H1 (cell line): ENCODE results near the gene PAX7. TPM values are rescaled to one million over a fixed set of nuclear protein-coding genes. Genes with fewer than 3 reads are reported as not detected.

Experiments
- CTCF ChIA-PET: fragments of 300-600 bp; sonication (Branson Sonifier 250); formaldehyde crosslinking; loops from one replicate; lab custom pipeline; 2021; ENCODE audit not compliant: partially characterized antibody; lab: Charles Lee
- POLR2A ChIA-PET: fragments of 300-600 bp; sonication (Branson Sonifier 250); formaldehyde crosslinking; loops from one replicate; lab custom pipeline; 2021; ENCODE audit warnings: inconsistent platforms; ENCODE audit not compliant: partially characterized antibody; lab: Charles Lee
- DNase-seq, 2 experiments: peaks; one replicate each; pipeline versions ENCODE4 v3.0.0 to v3.0.0-alpha.2; 2010 to 2022; ENCODE audit warnings: low spot score in 2 of 2, low read depth in 1 of 2, mixed read lengths in 1 of 2
- FAIRE-seq: peaks from 2 replicates; lab custom pipeline; 2011; peaks lifted over from hg19 to GRCh38; lab: Jason Lieb, UNC
- H2AFZ ChIP-seq: 2 replicates; pipeline ENCODE4 v1.8.1; 2012; ENCODE audit warnings: low read length, inconsistent platforms
- H2AK5ac ChIP-seq: 2 replicates; pipeline ENCODE4 v1.6.1; 2013; ENCODE audit warnings: low read depth, low read length
- H2BK120ac ChIP-seq: replicated peaks from 2 replicates; pipeline ENCODE3; 2013; ENCODE audit warnings: low read depth, low read length, inconsistent platforms
- H2BK12ac ChIP-seq: 2 replicates; pipeline ENCODE4 v1.6.1; 2013; ENCODE audit warnings: low read depth, low read length
- H2BK15ac ChIP-seq: 2 replicates; pipeline ENCODE4 v1.6.1; 2013; ENCODE audit warnings: low read length
- H2BK20ac ChIP-seq: 2 replicates; pipeline ENCODE4 v1.6.1; 2013; ENCODE audit warnings: low read length
- H2BK5ac ChIP-seq: 2 replicates; pipeline ENCODE4 v1.6.1; 2013; ENCODE audit warnings: low read depth, low read length
- H3K14ac ChIP-seq: 2 replicates; pipeline ENCODE4 v1.6.1; 2013; ENCODE audit warnings: inconsistent platforms; ENCODE audit not compliant: insufficient read length
- H3K18ac ChIP-seq: 2 replicates; pipeline ENCODE4 v1.6.1; 2013; ENCODE audit warnings: low read length; ENCODE audit errors: extremely low read depth
- H3K23ac ChIP-seq: 2 replicates; pipeline ENCODE4 v1.6.1; 2013; ENCODE audit warnings: inconsistent platforms; ENCODE audit not compliant: insufficient read length
- H3K23me2 ChIP-seq: 2 replicates; pipeline ENCODE4 v1.6.1; 2013; ENCODE audit warnings: low read depth, low read length
- H3K27ac ChIP-seq: 2 replicates; pipeline ENCODE4 v1.6.1; 2011; ENCODE audit warnings: low read depth, low read length, inconsistent platforms
- H3K27me3 ChIP-seq, 4 experiments: replicated peaks in 1 of 4; 1 replicate in 1 of 4; 2 replicates in 3 of 4; pipeline versions ENCODE4 v1.6.1 to v1.8.1; 2011 to 2013; ENCODE audit warnings: low read length in 3 of 4, mild to moderate bottlenecking in 3 of 4, inconsistent platforms in 2 of 4, mixed read lengths in 2 of 4, moderate library complexity in 1 of 4; ENCODE audit not compliant: control insufficient read depth in 3 of 4, insufficient read depth in 3 of 4; ENCODE audit errors: extremely low read depth in 1 of 4
- H3K36me3 ChIP-seq, 4 experiments: 2 replicates each; pipeline versions ENCODE4 v1.6.1 to v1.8.1; 2011 to 2013; ENCODE audit warnings: mild to moderate bottlenecking in 4 of 4, low read length in 3 of 4, moderate library complexity in 2 of 4, control low read depth in 1 of 4, inconsistent platforms in 1 of 4; ENCODE audit not compliant: insufficient read depth in 4 of 4, control insufficient read depth in 2 of 4
- H3K4ac ChIP-seq: replicated peaks from 2 replicates; pipeline ENCODE3; 2013; ENCODE audit warnings: low read length, low read depth, mixed read lengths, inconsistent platforms; ENCODE audit not compliant: insufficient read length
- H3K4me1 ChIP-seq, 4 experiments: replicated peaks in 1 of 4; 1 replicate in 1 of 4; 2 replicates in 3 of 4; pipeline versions ENCODE4 v1.6.1 to v1.8.1; 2011 to 2013; ENCODE audit warnings: low read length in 3 of 4, inconsistent platforms in 2 of 4, mixed read lengths in 1 of 4; ENCODE audit not compliant: insufficient read depth in 4 of 4, control insufficient read depth in 3 of 4
- H3K4me2 ChIP-seq, 2 experiments: 2 replicates each; pipeline versions ENCODE4 v1.6.1 to v1.8.1; 2011 to 2013; ENCODE audit warnings: low read depth in 2 of 2, low read length in 2 of 2, control low read depth in 1 of 2, inconsistent platforms in 1 of 2, mild to moderate bottlenecking in 1 of 2; ENCODE audit not compliant: insufficient read depth in 1 of 2
- H3K4me3 ChIP-seq, 4 experiments: fragments of 200-600, 300-600 bp in 1 of 4; sonication (generic), shearing (Covaris generic), sonication (Bioruptor Twin) in 1 of 4; 2 replicates each; pipeline versions ENCODE4 v1.5.1 to v1.8.1; 2011 to 2016; ENCODE audit warnings: low read length in 4 of 4, low read depth in 3 of 4, control low read depth in 2 of 4, inconsistent platforms in 2 of 4, mild to moderate bottlenecking in 2 of 4, mixed read lengths in 1 of 4, moderate library complexity in 1 of 4; ENCODE audit not compliant: insufficient read depth in 2 of 4; ENCODE audit errors: extremely low read depth in 1 of 4
- H3K56ac ChIP-seq: replicated peaks from 2 replicates; pipeline ENCODE3; 2013; ENCODE audit warnings: low read depth, mild to moderate bottlenecking, mixed read lengths, low read length, inconsistent platforms; ENCODE audit not compliant: insufficient read length
- H3K79me1 ChIP-seq: 2 replicates; pipeline ENCODE4 v1.6.1; 2013; ENCODE audit warnings: low read depth, low read length, control low read depth
- H3K79me2 ChIP-seq, 2 experiments: 2 replicates each; pipeline versions ENCODE4 v1.6.1 to v1.8.1; 2012 to 2013; ENCODE audit warnings: low read length in 2 of 2, mild to moderate bottlenecking in 2 of 2, inconsistent platforms in 1 of 2; ENCODE audit not compliant: insufficient read depth in 2 of 2, control insufficient read depth in 1 of 2
- H3K9ac ChIP-seq, 4 experiments: replicated peaks in 1 of 4; 1 replicate in 1 of 4; 2 replicates in 3 of 4; pipeline versions ENCODE4 v1.6.1 to v1.8.1; 2011 to 2013; ENCODE audit warnings: low read depth in 3 of 4, low read length in 3 of 4, control low read depth in 2 of 4, mild to moderate bottlenecking in 2 of 4, moderate library complexity in 2 of 4, inconsistent platforms in 1 of 4; ENCODE audit errors: extremely low read depth in 1 of 4
- H3K9me3 ChIP-seq, 2 experiments: 2 replicates each; pipeline versions ENCODE4 v1.6.1 to v1.8.1; 2012 to 2013; ENCODE audit warnings: mild to moderate bottlenecking in 2 of 2, moderate library complexity in 2 of 2, control low read depth in 1 of 2, inconsistent platforms in 1 of 2, low read depth in 1 of 2, low read length in 1 of 2, mixed read lengths in 1 of 2; ENCODE audit not compliant: insufficient read depth in 2 of 2
- H4K20me1 ChIP-seq, 2 experiments: replicated peaks in 1 of 2; 2 replicates each; pipeline versions ENCODE3 to v1.8.1; 2011 to 2013; ENCODE audit warnings: inconsistent platforms in 2 of 2, low read length in 2 of 2, mild to moderate bottlenecking in 1 of 2; ENCODE audit not compliant: insufficient read depth in 2 of 2, control insufficient read depth in 1 of 2
- H4K5ac ChIP-seq: 2 replicates; pipeline ENCODE4 v1.6.1; 2013; ENCODE audit warnings: low read length, low read depth, mixed read lengths, inconsistent platforms; ENCODE audit not compliant: insufficient read length
- H4K8ac ChIP-seq: 2 replicates; pipeline ENCODE4 v1.8.0; 2013; ENCODE audit warnings: mild to moderate bottlenecking, moderate library complexity, low read length, inconsistent platforms; ENCODE audit not compliant: insufficient read depth; ENCODE audit errors: extremely low read depth
- H4K91ac ChIP-seq: replicated peaks from 2 replicates; pipeline ENCODE3; 2013; ENCODE audit warnings: low read length, mixed read lengths, inconsistent platforms; ENCODE audit not compliant: insufficient read length
- BRCA1 ChIP-seq: IDR thresholded peaks from 2 replicates; pipeline ENCODE4 v1.6.1; 2012; ENCODE audit warnings: low read depth, low read length, improper control_type of control experiment
- CBX5 ChIP-seq: fragments of 300-800, 300-1000 bp; sonication (generic); IDR thresholded peaks from 2 replicates; pipeline ENCODE4 v1.7.1; 2016; ENCODE audit warnings: antibody characterized with exemption, low read length, low read depth
- CHD1 ChIP-seq: IDR thresholded peaks from 2 replicates; pipeline ENCODE4 v1.6.1; 2012; ENCODE audit warnings: low read depth, low read length, improper control_type of control experiment
- CHD2 ChIP-seq: IDR thresholded peaks from 2 replicates; pipeline ENCODE4 v1.6.1; 2012; ENCODE audit warnings: low read length, improper control_type of control experiment
- FOSL1 ChIP-seq: IDR thresholded peaks from 2 replicates; pipeline ENCODE4 v1.6.1; 2011; ENCODE audit warnings: mild to moderate bottlenecking, low read depth, low read length, moderate library complexity; ENCODE audit not compliant: insufficient read depth
- MAFK ChIP-seq: IDR thresholded peaks from 2 replicates; pipeline ENCODE4 v1.6.1; 2012; ENCODE audit warnings: low read depth, mild to moderate bottlenecking, improper control_type of control experiment, low read length
- RBBP5 ChIP-seq: IDR thresholded peaks from 2 replicates; pipeline ENCODE4 v1.7.1; 2012; ENCODE audit warnings: low read depth, mild to moderate bottlenecking, inconsistent platforms, low read length, moderate library complexity, borderline replicate concordance
- RFX5 ChIP-seq: IDR thresholded peaks from 2 replicates; pipeline ENCODE4 v1.6.1; 2011; ENCODE audit warnings: low read depth, low read length, improper control_type of control experiment, borderline replicate concordance
- SP1 ChIP-seq: IDR thresholded peaks from 2 replicates; pipeline ENCODE4 v1.6.1; 2011; ENCODE audit warnings: low read depth, low read length
- SP2 ChIP-seq: IDR thresholded peaks from 2 replicates; pipeline ENCODE4 v1.6.1; 2012; ENCODE audit warnings: mild to moderate bottlenecking, low read length, inconsistent platforms
- YY1 ChIP-seq: IDR thresholded peaks from 2 replicates; pipeline ENCODE4 v1.6.1; 2011; ENCODE audit warnings: low read depth, mild to moderate bottlenecking, low read length
- WGBS, 2 experiments: shearing (Covaris generic) in 1 of 2; methylation state at CpG; one replicate each; pipeline versions ENCODE4 v1.1.6 to v1.1.7; 2013 to 2015; ENCODE audit warnings: low lambda C conversion rate in 2 of 2, mixed read lengths in 2 of 2, inconsistent platforms in 1 of 2, low coverage in 1 of 2, missing lambda C conversion rate in 1 of 2; ENCODE audit not compliant: insufficient replicate concordance in 2 of 2, insufficient coverage in 1 of 2, insufficient read length in 1 of 2; ENCODE audit errors: extremely low coverage in 1 of 2, missing lambda C conversion rate in 1 of 2; 5-methylcytosine and 5-hydroxymethylcytosine counted together
- polyA plus RNA-seq, 7 experiments: library from polyadenylated mRNA; depleted of rRNA in 3 of 7; stranded (reverse) in 5 of 7; unstranded in 2 of 7; fragments of >200 nt in 5 of 7; fragments of 200-250 nt in 2 of 7; gene quantifications; 1 replicate in 5 of 7; 2 replicates in 1 of 7; 4 replicates in 1 of 7; pipeline versions ENCODE4 v1.2.1 to v1.2.3, GENCODE V29; 2011 to 2013; ENCODE audit warnings: missing spikeins in 2 of 7, mixed read lengths in 2 of 7
- total RNA-seq: library from RNA; stranded (reverse); fragmentation: NEBNext Ultra II Directional; extraction: Animal tissue kit (Norgen Biotek cat#: 25700); gene quantifications from 2 replicates; pipeline ENCODE4 v1.2.1, GENCODE V29; 2021
- TF ChIP-seq, protein P1 (sequence below): IDR thresholded peaks from 2 replicates; pipeline ENCODE4 v1.6.1; 2011; ENCODE audit warnings: low read depth, mild to moderate bottlenecking, low read length; ENCODE audit not compliant: insufficient read depth
- TF ChIP-seq, protein P2 (sequence below): IDR thresholded peaks from 2 replicates; pipeline ENCODE4 v1.6.1; 2012; ENCODE audit warnings: inconsistent platforms

The PAX7 gene
- total and polyA plus RNA-seq, 2 of the 8 experiments (the other 6 are each of a cell fraction or from before 2014, with no cell fraction given): not detected

DNA sequence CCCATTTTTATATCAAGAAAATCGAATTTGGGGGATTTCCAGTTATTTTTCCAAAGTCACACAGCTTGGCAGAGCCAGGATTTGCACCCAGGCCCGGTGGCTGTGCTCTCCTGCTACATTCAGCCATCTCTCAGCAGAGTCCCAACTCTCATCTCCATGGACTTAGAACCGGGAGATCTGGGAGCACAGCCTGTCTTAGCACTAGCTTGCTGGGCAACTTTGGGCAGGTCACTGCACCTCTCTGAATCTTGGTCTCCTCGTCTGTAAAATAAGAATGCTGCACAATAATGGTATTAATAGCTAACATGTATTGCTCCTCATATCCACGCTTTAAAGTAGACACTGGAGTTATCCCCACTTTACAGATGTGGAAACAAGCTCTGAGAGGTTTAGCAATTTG lies 47.8 kb upstream of the PAX7 start:
- DNase-seq (no peak), FAIRE-seq (no peak)
- Histone ChIP-seq H3K4me3 (no peak overlapping the region), H3K36me3 (no peaks in the 10 kb centered on the region), H3K4me1 (no peaks in the 10 kb centered on the region; a peak in 1 of 7 replicates), H4K20me1 (peaks cover 2% of the 10 kb centered on the region in 2 experiments), H3K9ac (no peak overlapping the region), H3K79me1 (no peaks in the 10 kb centered on the region), H2BK120ac (no peak overlapping the region), H3K27me3 (peaks cover 0 to 2% (median 0%) of the 10 kb centered on the region in 4 experiments; a peak in 3 of 7 replicates), H2AK5ac (no peak overlapping the region), H3K14ac (no peak overlapping the region), H2BK15ac (0 out of 2 replicates have a peak overlapping the region, but pooled peaks have one; percentile 37), H3K4me2 (no peak overlapping the region), H4K91ac (no peak overlapping the region), H3K4ac (no peak overlapping the region), H2BK20ac (no peak overlapping the region), H4K5ac (no peak overlapping the region), H4K8ac (no peak overlapping the region), H2BK5ac (no peak overlapping the region), H3K23me2 (no peaks in the 10 kb centered on the region), H3K9me3 (no peaks in the 10 kb centered on the region), H3K27ac (no peak overlapping the region), H2AFZ (no peak overlapping the region), H3K79me2 (no peaks in the 10 kb centered on the region), H3K56ac (no peak overlapping the region), H3K18ac (no peak overlapping the region), H3K23ac (no peak overlapping the region), H2BK12ac (no peak overlapping the region; the same call in 1 of the 2 replicates)
- WGBS, 2 experiments: 87% methylated on average over 5 of the region's 5 CpGs; no CpG with 5 or more reads in 1 of the 2 experiments
- ChIA-PET POLR2A (interaction anchor here (1.4 kb wide), 1 partner anchor 35 kb away, joined by 3 read pairs; no protein-coding TSS in a partner anchor), CTCF (interaction anchor here (0.6 to 38.3 kb wide), 30 partner anchors 7 to 933 kb away, joined by 3 to 984 read pairs (median 5); partner anchors contain the start of gene KLHDC7A)
- TF ChIP-seq, protein P1, sequence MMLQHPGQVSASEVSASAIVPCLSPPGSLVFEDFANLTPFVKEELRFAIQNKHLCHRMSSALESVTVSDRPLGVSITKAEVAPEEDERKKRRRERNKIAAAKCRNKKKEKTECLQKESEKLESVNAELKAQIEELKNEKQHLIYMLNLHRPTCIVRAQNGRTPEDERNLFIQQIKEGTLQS: no peak
- TF ChIP-seq BRCA1 (no peak), CHD2 (no peak), CBX5 (no peak), MAFK (no peak), SP1 (no peak), CHD1 (no peak), YY1 (no peak), FOSL1 (no peak), RFX5 (no peak), RBBP5 (no peak), SP2 (no peak)
- TF ChIP-seq, protein P2, sequence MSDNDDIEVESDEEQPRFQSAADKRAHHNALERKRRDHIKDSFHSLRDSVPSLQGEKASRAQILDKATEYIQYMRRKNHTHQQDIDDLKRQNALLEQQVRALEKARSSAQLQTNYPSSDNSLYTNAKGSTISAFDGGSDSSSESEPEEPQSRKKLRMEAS: no peak
